Measurements from ENCODE around the gene SIAH3. TPM values are rescaled to one million over a fixed set of nuclear protein-coding genes. Genes with fewer than 3 reads are reported as not detected.

The SIAH3 gene
- total and polyA plus RNA-seq, 9 of the 15 experiments (the other 6 are each of a cell fraction or from before 2014, with no cell fraction given), result not detected

DNA sequence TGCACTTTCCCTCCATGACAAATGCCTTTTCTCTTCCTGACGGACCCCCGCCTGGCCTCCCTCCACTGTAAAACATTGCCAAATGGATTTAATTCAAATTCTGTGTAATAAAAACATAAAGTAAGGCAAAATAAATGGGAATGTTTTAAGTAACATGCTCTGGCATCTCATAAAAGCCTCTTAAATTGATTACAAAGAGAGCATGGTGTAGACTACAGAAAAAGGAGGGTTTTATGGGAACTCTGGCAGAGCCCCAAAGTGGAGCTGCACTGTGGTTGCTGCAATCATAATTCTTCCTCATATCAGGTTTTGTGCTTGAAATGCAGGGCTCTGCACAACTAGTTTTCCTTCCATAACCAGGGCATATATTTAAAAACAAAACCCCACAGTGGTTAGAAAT, 44.3 kb upstream of the SIAH3 start:
- no peaks in the 10 kb centered on the region for H3K9me3 ChIP-seq (replicated peaks; ENCODE audit: control insufficient read depth, insufficient read depth, low read depth, low read length)
- FAIRE-seq, result no peak
- H2AFZ ChIP-seq (ENCODE audit: low read depth, low read length), result no peak overlapping the region
- no peak overlapping the region for H3K4me2 ChIP-seq (ENCODE audit: insufficient read depth, low read length)
- H3K9me1 ChIP-seq (ENCODE audit: control insufficient read depth, insufficient read depth, low read length), result no peaks in the 10 kb centered on the region
- ChIA-PET CTCF (ENCODE audit: low intra/inter-chr PET ratio) (no interaction called here), POLR2A (interaction anchor here (0.8 to 1.2 kb wide), 2 partner anchors 11 to 21 kb away, joined by 3 to 4 read pairs; no protein-coding TSS in a partner anchor)
- H3K79me2 ChIP-seq (ENCODE audit: control insufficient read depth, insufficient read depth, low read length), result no peaks in the 10 kb centered on the region
- no TSS peak for BruUV-seq (replicated peaks)
- peaks cover 4 to 15% of the 10 kb centered on the region in 2 experiments; a peak in 3 of 5 replicates for H3K27me3 ChIP-seq (ENCODE audit: control insufficient read depth in 2 of 2, insufficient read depth in 2 of 2, low read length in 2 of 2)
- no peaks in the 10 kb centered on the region for H3K36me3 ChIP-seq (ENCODE audit: control insufficient read depth, insufficient read depth, low read length)
- no peak for DNase-seq (ENCODE audit: extremely low read depth in 1 of 4, low spot score in 3 of 4)
- WGBS (ENCODE audit: insufficient coverage, low coverage, missing lambda C conversion rate), result 0% methylated on average over 2 of the region's 2 CpGs
- no peaks in the 10 kb centered on the region for H3K4me1 ChIP-seq (replicated peaks in 1 of 2; ENCODE audit: control insufficient read depth in 2 of 2, insufficient read depth in 2 of 2, low read length in 2 of 2)
- H4K20me1 ChIP-seq (replicated peaks; ENCODE audit: control insufficient read depth, insufficient read depth, low read length), result no peaks in the 10 kb centered on the region
- H3K4me3 ChIP-seq, result no peak overlapping the region
- intact Hi-C loops (cut with micrococcal nuclease), result no loop called here
- H3K9ac ChIP-seq (ENCODE audit: insufficient read depth in 1 of 2, low read depth in 2 of 2, low read length in 2 of 2), result no peak overlapping the region
- no peak for ATAC-seq
- H3K27ac ChIP-seq (ENCODE audit: extremely low read depth, low read depth, low read length), result no peak overlapping the region
- in situ Hi-C loops (cut with MboI), result no loop called here
- TF ChIP-seq ZNF133 (CRISPR knock-in tag; IDR thresholded peaks at IDR 0.05) (no peak), BACH1 (tag; IDR thresholded peaks at IDR 0.05) (no peak), TCF7 (IDR thresholded peaks at IDR 0.05; ENCODE audit: borderline replicate concordance) (no peak), TCF7L2 (IDR thresholded peaks at IDR 0.05; ENCODE audit: low read depth, low read length) (no peak), WHSC1 (IDR thresholded peaks at IDR 0.05; ENCODE audit: low read length) (no peak), POLR2G (IDR thresholded peaks at IDR 0.05; ENCODE audit: low read depth, low read length) (no peak), NFRKB (IDR thresholded peaks at IDR 0.05; ENCODE audit: low read depth) (no peak), ARID2 (IDR thresholded peaks at IDR 0.05) (no peak), ZBTB11 (CRISPR knock-in tag; IDR thresholded peaks at IDR 0.05) (no peak), THAP12 (CRISPR knock-in tag; IDR thresholded peaks at IDR 0.05) (no peak), RREB1 (CRISPR knock-in tag; IDR thresholded peaks at IDR 0.05) (no peak)
